OCI-LY3 (cell line): ENCODE results near the gene TTC32.

Experiments
- H2AFZ ChIP-seq: fragments of 200-600, 300-600 bp; shearing (Covaris generic); 2 replicates; pipeline ENCODE4 v1.6.0; 2014; ENCODE audit warnings: antibody characterized with exemption, low read depth, low read length
- H3K27ac ChIP-seq: fragments of 200-600, 300-600 bp; sonication (generic); 2 replicates; pipeline ENCODE4 v1.5.1; 2014; ENCODE audit warnings: mild to moderate bottlenecking, low read length, moderate library complexity, mixed read lengths
- H3K27me3 ChIP-seq: fragments of 200-600, 300-600 bp; sonication (generic); 2 replicates; pipeline ENCODE4 v1.6.1; 2014; ENCODE audit warnings: low read depth, low read length, mixed read lengths
- H3K36me3 ChIP-seq: fragments of 200-600, 300-600 bp; sonication (generic); replicated peaks from 2 replicates; pipeline ENCODE3; 2014; ENCODE audit warnings: low read depth, low read length, mixed read lengths
- H3K4me1 ChIP-seq: fragments of 300-600, 200-600 bp; sonication (generic); 2 replicates; pipeline ENCODE4 v1.6.1; 2014; ENCODE audit warnings: low read length, mixed read lengths
- H3K4me2 ChIP-seq: fragments of 200-600, 300-600 bp; sonication (generic); 2 replicates; pipeline ENCODE4 v1.6.1; 2014; ENCODE audit warnings: low read length, mixed read lengths
- H3K4me3 ChIP-seq: fragments of 300-600, 200-600 bp; sonication (generic); 2 replicates; pipeline ENCODE4 v1.5.1; 2014; ENCODE audit warnings: antibody characterized with exemption, mild to moderate bottlenecking, low read length, moderate library complexity
- H3K79me2 ChIP-seq: fragments of 300-600, 200-600 bp; shearing (Covaris generic); 2 replicates; pipeline ENCODE4 v1.6.1; 2014; ENCODE audit warnings: mild to moderate bottlenecking, low read length, mixed read lengths
- H3K9ac ChIP-seq: fragments of 300-600, 200-600 bp; shearing (Covaris generic); 2 replicates; pipeline ENCODE4 v1.6.0; 2014; ENCODE audit warnings: mild to moderate bottlenecking, low read length, moderate library complexity
- H3K9me3 ChIP-seq: fragments of 200-600, 300-600 bp; shearing (Covaris generic); 2 replicates; pipeline ENCODE4 v1.6.1; 2014; ENCODE audit warnings: low read length, mixed read lengths; ENCODE audit not compliant: insufficient read depth
- H4K20me1 ChIP-seq: fragments of 200-600, 300-600 bp; sonication (generic); 2 replicates; pipeline ENCODE4 v1.6.1; 2016; ENCODE audit warnings: low read length, mixed read lengths; ENCODE audit not compliant: insufficient read depth
- CTCF ChIP-seq: fragments of 200-600, 300-600 bp; sonication (generic); IDR thresholded peaks from 2 replicates; pipeline ENCODE4 v1.5.1; 2014; ENCODE audit warnings: antibody characterized with exemption, low read length, low read depth
- EZH2phosphoT487 ChIP-seq: fragments of 200-600 bp; shearing (Covaris generic); IDR thresholded peaks from 2 replicates; pipeline ENCODE4 v1.6.1; 2018; ENCODE audit warnings: antibody characterized with exemption, mixed run types, low read depth

TTC32 gene

GRCh38 chr2:19873014-19873413, 28.8 kb downstream of the TTC32 start:
- H4K20me1 ChIP-seq, result no peaks in the 10 kb centered on the region
- H3K4me2 ChIP-seq, result no peak overlapping the region
- H3K9me3 ChIP-seq, result no peaks in the 10 kb centered on the region
- no peak overlapping the region for H2AFZ ChIP-seq
- H3K4me3 ChIP-seq, result no peak overlapping the region
- no peak overlapping the region for H3K9ac ChIP-seq
- no peak for TF ChIP-seq EZH2phosphoT487
- TF ChIP-seq CTCF, result no peak
- H3K27ac ChIP-seq, result no peak overlapping the region
- H3K4me1 ChIP-seq, result peaks cover 8% of the 10 kb centered on the region
- H3K36me3 ChIP-seq, result no peaks in the 10 kb centered on the region
- H3K79me2 ChIP-seq, result no peaks in the 10 kb centered on the region
- H3K27me3 ChIP-seq, result no peaks in the 10 kb centered on the region

- Histone ChIP-seq H3K27ac (no peak overlapping the region), H3K36me3 (no peaks in the 10 kb centered on the region), H3K4me2 (no peak overlapping the region), H3K27me3 (no peaks in the 10 kb centered on the region), H3K4me3 (no peak overlapping the region), H3K9ac (no peak overlapping the region), H3K4me1 (peaks cover 15% of the 10 kb centered on the region), H2AFZ (no peak overlapping the region), H3K9me3 (no peaks in the 10 kb centered on the region), H4K20me1 (no peaks in the 10 kb centered on the region), H3K79me2 (no peaks in the 10 kb centered on the region)
- no peak for TF ChIP-seq CTCF
- TF ChIP-seq EZH2phosphoT487, result no peak
These were observed 29.5 kb downstream of the TTC32 start for GRCh38 chr2:19872302-19872701.

- TF ChIP-seq EZH2phosphoT487 (no peak), CTCF (no peak)
- Histone ChIP-seq H3K4me3 (no peak overlapping the region), H3K36me3 (no peaks in the 10 kb centered on the region), H2AFZ (no peak overlapping the region), H4K20me1 (no peaks in the 10 kb centered on the region), H3K9ac (no peak overlapping the region), H3K4me2 (no peak overlapping the region), H3K27ac (no peak overlapping the region), H3K79me2 (no peaks in the 10 kb centered on the region), H3K27me3 (no peaks in the 10 kb centered on the region), H3K9me3 (no peaks in the 10 kb centered on the region), H3K4me1 (peaks cover 20% of the 10 kb centered on the region)
These were observed 29.9 kb downstream of the TTC32 start for GRCh38 chr2:19871836-19872235.

GRCh38 chr2:19870792-19871191, 31.0 kb downstream of the TTC32 start:
- no peak overlapping the region for H3K27ac ChIP-seq
- H4K20me1 ChIP-seq, result no peaks in the 10 kb centered on the region
- H3K4me3 ChIP-seq, result no peak overlapping the region
- H3K27me3 ChIP-seq, result no peaks in the 10 kb centered on the region
- no peaks in the 10 kb centered on the region for H3K9me3 ChIP-seq
- peaks cover 30% of the 10 kb centered on the region for H3K4me1 ChIP-seq
- TF ChIP-seq EZH2phosphoT487 (no peak), CTCF (no peak)
- no peak overlapping the region for H3K4me2 ChIP-seq
- H2AFZ ChIP-seq, result no peak overlapping the region
- no peak overlapping the region for H3K9ac ChIP-seq
- H3K79me2 ChIP-seq, result no peaks in the 10 kb centered on the region
- no peaks in the 10 kb centered on the region for H3K36me3 ChIP-seq
